SJCRH30 (cell line): ENCODE measurements around the gene TACC2. TPM values are rescaled to one million over a fixed set of nuclear protein-coding genes. Genes with fewer than 3 reads are reported as not detected.
"Not testable (repeated sequence)": the region's sequence is repeated elsewhere in the genome, so short reads cannot be mapped to it uniquely, and the experiment has no call there.

ENCODE experiments used
- DNase-seq, 2 experiments: peaks; one replicate each; pipeline ENCODE4 v3.0.0-alpha.2; 2015 to 2020
- H3K27ac ChIP-seq: fragments of 250-450 bp; sonication (Bioruptor Pico); 2 replicates; pipeline ENCODE4 v1.5.1; 2020; ENCODE audit warnings: mild to moderate bottlenecking, moderate library complexity
- H3K27me3 ChIP-seq: fragments of 250-450 bp; sonication (Bioruptor Pico); 2 replicates; pipeline ENCODE4 v1.5.1; 2020; ENCODE audit warnings: mild to moderate bottlenecking, moderate library complexity
- H3K36me3 ChIP-seq: fragments of 250-450 bp; sonication (Bioruptor Pico); 2 replicates; pipeline ENCODE4 v1.5.1; 2020; ENCODE audit warnings: mild to moderate bottlenecking, moderate library complexity
- H3K4me1 ChIP-seq: fragments of 250-450 bp; sonication (Bioruptor Pico); 2 replicates; pipeline ENCODE4 v1.5.1; 2020; ENCODE audit warnings: mild to moderate bottlenecking, moderate library complexity
- H3K4me3 ChIP-seq: fragments of 250-450 bp; sonication (Bioruptor Pico); 2 replicates; pipeline ENCODE4 v1.5.1; 2020; ENCODE audit warnings: mild to moderate bottlenecking, moderate library complexity
- H3K9me3 ChIP-seq: fragments of 250-450 bp; sonication (Bioruptor Pico); replicated peaks from 2 replicates; pipeline ENCODE4 v1.5.1; 2020; ENCODE audit warnings: mild to moderate bottlenecking, moderate library complexity
- total RNA-seq: library from RNA; depleted of rRNA; stranded (reverse); fragments of >200 nt; shearing (Covaris generic); gene quantifications from 2 replicates; pipeline ENCODE4 v1.2.3, GENCODE V29; 2014

The TACC2 gene
- total RNA-seq, 1 experiment from 2014 or later, result 30.5 TPM

- Histone ChIP-seq H3K4me3 (peak overlapping the region; percentile 97), H3K36me3 (peaks cover 18% of the 10 kb centered on the region; the same call in 1 of the 2 replicates), H3K9me3 (peaks cover 10% of the 10 kb centered on the region), H3K4me1 (peaks cover 8% of the 10 kb centered on the region; the same call in 1 of the 2 replicates), H3K27me3 (no peaks in the 10 kb centered on the region), H3K27ac (peak overlapping the region; percentile 92; the same call in 1 of the 2 replicates)
- DNase-seq, result no peak
Observed at GRCh38 chr10:121974019-121974534, 14.9 kb upstream of the TACC2 start.

GRCh38 chr10:121974535-121975294 lies 14.2 kb upstream of the TACC2 start, which contains the start of gene NSMCE4A:
Gene NSMCE4A (minus strand): TSS chr10:121975217. CDS start chr10:121975165, 52 bp downstream.
- H3K27me3 ChIP-seq, result no peaks in the 10 kb centered on the region
- H3K4me3 ChIP-seq, result peak within 1 kb of the TSS; percentile 97
- H3K4me1 ChIP-seq, result peaks cover 8% of the 10 kb centered on the region; the same call in 1 of the 2 replicates
- H3K9me3 ChIP-seq, result peaks cover 10% of the 10 kb centered on the region
- H3K27ac ChIP-seq, result peak within 1 kb of the TSS; percentile 92
- peak; percentile 86 to 87 for DNase-seq
- H3K36me3 ChIP-seq, result peaks cover 18% of the 10 kb centered on the region; the same call in 1 of the 2 replicates

GRCh38 chr10:121975295-121976086 lies 13.5 kb upstream of the TACC2 start:
- Histone ChIP-seq H3K4me3 (peak overlapping the region; percentile 97), H3K36me3 (peaks cover 17% of the 10 kb centered on the region; the same call in 1 of the 2 replicates), H3K27ac (peak overlapping the region; percentile 92), H3K9me3 (peaks cover 10% of the 10 kb centered on the region), H3K27me3 (no peaks in the 10 kb centered on the region), H3K4me1 (peaks cover 8% of the 10 kb centered on the region; the same call in 1 of the 2 replicates)
- no peak for DNase-seq

GRCh38 chr10:121976607-121977006 lies 12.4 kb upstream of the TACC2 start:
- Histone ChIP-seq H3K27me3 (no peaks in the 10 kb centered on the region), H3K4me3 (no peak overlapping the region), H3K27ac (no peak overlapping the region), H3K36me3 (peaks cover 11% of the 10 kb centered on the region; the same call in 1 of the 2 replicates), H3K4me1 (peaks cover 8% of the 10 kb centered on the region; the same call in 1 of the 2 replicates), H3K9me3 (peaks cover 10% of the 10 kb centered on the region)
- DNase-seq, result no peak

- peaks cover 3% of the 10 kb centered on the region; the same call in 1 of the 2 replicates for H3K4me1 ChIP-seq
- DNase-seq, result no peak
- H3K4me3 ChIP-seq, result no peak overlapping the region
- H3K27ac ChIP-seq, result no peak overlapping the region
- peaks cover 10% of the 10 kb centered on the region for H3K9me3 ChIP-seq
- H3K27me3 ChIP-seq, result no peaks in the 10 kb centered on the region
- H3K36me3 ChIP-seq, result no peaks in the 10 kb centered on the region
Observed at GRCh38 chr10:121978511-121978910, 10.5 kb upstream of the TACC2 start.

GRCh38 chr10:121981346-121981745 lies 7.6 kb upstream of the TACC2 start:
- no peaks in the 10 kb centered on the region for H3K4me1 ChIP-seq
- H3K27me3 ChIP-seq, result no peaks in the 10 kb centered on the region
- H3K9me3 ChIP-seq, result peaks cover 6% of the 10 kb centered on the region
- H3K27ac ChIP-seq, result no peak overlapping the region
- H3K4me3 ChIP-seq, result no peak overlapping the region
- no peak for DNase-seq
- H3K36me3 ChIP-seq, result no peaks in the 10 kb centered on the region

- Histone ChIP-seq H3K4me3 (no peak overlapping the region), H3K36me3 (no peaks in the 10 kb centered on the region), H3K4me1 (no peaks in the 10 kb centered on the region), H3K27me3 (no peaks in the 10 kb centered on the region), H3K9me3 (peaks cover 3% of the 10 kb centered on the region; the same call in 1 of the 2 replicates), H3K27ac (no peak overlapping the region)
- DNase-seq, result no peak
Observed at GRCh38 chr10:121983852-121984251, 5.1 kb upstream of the TACC2 start.

GRCh38 chr10:121984463-121984862 lies 4.5 kb upstream of the TACC2 start:
- no peaks in the 10 kb centered on the region for H3K27me3 ChIP-seq
- H3K36me3 ChIP-seq, result no peaks in the 10 kb centered on the region
- H3K4me3 ChIP-seq, result no peak overlapping the region
- peaks cover 3% of the 10 kb centered on the region; the same call in 1 of the 2 replicates for H3K9me3 ChIP-seq
- H3K4me1 ChIP-seq, result no peaks in the 10 kb centered on the region
- no peak overlapping the region for H3K27ac ChIP-seq
- no peak for DNase-seq

- DNase-seq, result no peak
- H3K9me3 ChIP-seq, result no peaks in the 10 kb centered on the region
- no peak overlapping the region for H3K27ac ChIP-seq
- no peak overlapping the region for H3K4me3 ChIP-seq
- H3K36me3 ChIP-seq, result no peaks in the 10 kb centered on the region
- H3K4me1 ChIP-seq, result no peaks in the 10 kb centered on the region
- H3K27me3 ChIP-seq, result no peaks in the 10 kb centered on the region; the same call in 1 of the 2 replicates
Observed at GRCh38 chr10:121990015-121990677, 1.2 kb downstream of the TACC2 start.

- H3K4me1 ChIP-seq, DNase-seq, H3K36me3 ChIP-seq, H3K9me3 ChIP-seq, H3K4me3 ChIP-seq, H3K27me3 ChIP-seq, H3K27ac ChIP-seq: not testable (repeated sequence)
Observed at GRCh38 chr10:121991727-121992126, 2.8 kb downstream of the TACC2 start.

GRCh38 chr10:121994429-121994941 lies 5.5 kb downstream of the TACC2 start:
- DNase-seq, result no peak
- Histone ChIP-seq H3K4me3 (no peak overlapping the region), H3K36me3 (no peaks in the 10 kb centered on the region), H3K4me1 (no peaks in the 10 kb centered on the region), H3K27me3 (no peaks in the 10 kb centered on the region; the same call in 1 of the 2 replicates), H3K9me3 (no peaks in the 10 kb centered on the region), H3K27ac (no peak overlapping the region)

GRCh38 chr10:121998462-121998861 lies 9.5 kb downstream of the TACC2 start:
- H3K36me3 ChIP-seq, result no peaks in the 10 kb centered on the region

GRCh38 chr10:121999301-121999700 lies 10.3 kb downstream of the TACC2 start:
- no peaks in the 10 kb centered on the region for H3K36me3 ChIP-seq
- no peaks in the 10 kb centered on the region for H3K4me1 ChIP-seq
- no peak for DNase-seq
- H3K27ac ChIP-seq, result no peak overlapping the region
- no peak overlapping the region for H3K4me3 ChIP-seq
- peaks cover 9% of the 10 kb centered on the region for H3K9me3 ChIP-seq
- no peaks in the 10 kb centered on the region; the same call in 1 of the 2 replicates for H3K27me3 ChIP-seq

More at GRCh38 chr10:121998462-121998861, 9.5 kb downstream of the TACC2 start:
- H3K4me3 ChIP-seq, result no peak overlapping the region
- no peak overlapping the region for H3K27ac ChIP-seq
- no peaks in the 10 kb centered on the region for H3K4me1 ChIP-seq
- DNase-seq, result no peak
- no peaks in the 10 kb centered on the region; the same call in 1 of the 2 replicates for H3K27me3 ChIP-seq
- H3K9me3 ChIP-seq, result peaks cover 9% of the 10 kb centered on the region

GRCh38 chr10:122001698-122002097 lies 12.7 kb downstream of the TACC2 start:
- H3K27ac ChIP-seq, result no peak overlapping the region
- H3K9me3 ChIP-seq, result peaks cover 9% of the 10 kb centered on the region
- H3K27me3 ChIP-seq, result no peaks in the 10 kb centered on the region; the same call in 1 of the 2 replicates
- no peaks in the 10 kb centered on the region for H3K36me3 ChIP-seq
- no peaks in the 10 kb centered on the region for H3K4me1 ChIP-seq
- no peak overlapping the region for H3K4me3 ChIP-seq
- DNase-seq, result no peak
